ENCODE data around the gene CREBL2. TPM values are rescaled to one million over a fixed set of nuclear protein-coding genes. Genes with fewer than 3 reads are reported as not detected.

The CREBL2 gene
- total RNA-seq, 1 experiment from 2014 or later: 18.3 TPM

DNA sequence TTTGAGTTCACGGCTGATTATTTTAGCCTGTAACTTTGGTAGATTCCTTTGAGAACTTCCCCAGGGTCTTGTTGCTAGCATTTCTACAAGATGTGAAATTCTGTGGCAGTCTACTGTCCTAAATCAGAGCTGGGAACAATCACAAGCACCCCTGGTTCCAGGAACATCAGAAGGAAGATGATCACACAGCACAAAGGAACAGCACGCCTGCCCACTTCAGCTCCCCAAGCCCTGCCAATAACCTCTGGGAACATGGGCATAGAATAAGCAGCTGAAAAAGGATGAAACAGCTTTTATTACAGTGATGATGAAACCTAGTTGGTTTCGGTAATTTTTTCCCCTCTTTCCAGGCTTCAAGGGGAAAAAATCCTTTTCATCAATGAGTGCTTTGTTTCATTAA, 72.0 kb downstream of the CREBL2 start:
- DNase-seq: no peak
- no peaks in the 10 kb centered on the region for H3K79me1 ChIP-seq (ENCODE audit: insufficient read depth, low read depth, low read length, poor library complexity, severe bottlenecking)
- H4K8ac ChIP-seq (replicated peaks; ENCODE audit: insufficient read length, low read depth, low read length): no peak overlapping the region
- no peaks in the 10 kb centered on the region for H3K4me1 ChIP-seq (ENCODE audit: insufficient read depth, low read length)
- H2BK5ac ChIP-seq (ENCODE audit: insufficient read length, low read length): no peak overlapping the region
- H3K9ac ChIP-seq (ENCODE audit: extremely low read depth, insufficient read length, low read length): peak overlapping the region; percentile 79
- no peak overlapping the region for H4K91ac ChIP-seq (ENCODE audit: insufficient read length, low read depth, low read length)
- no peak overlapping the region for H2AK5ac ChIP-seq (ENCODE audit: insufficient read length, low read length)
- no peak overlapping the region for H3T11ph ChIP-seq (ENCODE audit: low read length)
- H3K14ac ChIP-seq (ENCODE audit: insufficient read depth, low read length): no peak overlapping the region
- no peak overlapping the region for H2AFZ ChIP-seq (ENCODE audit: low read length)
- WGBS (ENCODE audit: extremely low coverage, insufficient read length, low lambda C conversion rate): no CpG with 5 or more reads among the region's 3 CpGs
- no peaks in the 10 kb centered on the region for H3K27me3 Mint-ChIP-seq (ENCODE audit: low read depth)
- no peak overlapping the region for H3K23ac ChIP-seq (ENCODE audit: insufficient read length, low read depth, low read length)
- peaks cover 3% of the 10 kb centered on the region for H3K23me2 ChIP-seq (ENCODE audit: insufficient read length, low read depth, low read length, poor library complexity, severe bottlenecking)
- no peak for TF ChIP-seq CTCF (conservative IDR thresholded peaks at IDR 0.05)
- no peak overlapping the region for H3K56ac ChIP-seq (ENCODE audit: insufficient read length, low read depth, low read length)
- no peaks in the 10 kb centered on the region for H4K20me1 ChIP-seq (ENCODE audit: control insufficient read depth, insufficient read depth, insufficient read length)
- no peak overlapping the region for H3K4ac ChIP-seq (ENCODE audit: low read depth, low read length)
- peak overlapping the region; percentile 35 for H3K18ac ChIP-seq (ENCODE audit: insufficient read length, low read depth, low read length)
- no peak overlapping the region for H3K27ac ChIP-seq (ENCODE audit: insufficient read length, low read depth, low read length)
- H3K4me3 Mint-ChIP-seq: peak overlapping the region; percentile 92 to 96
- no peaks in the 10 kb centered on the region; the same call in 1 of the 2 replicates for H3K79me2 ChIP-seq (ENCODE audit: insufficient read depth, low read length)
- H3K27ac Mint-ChIP-seq: peak overlapping the region in 2 of 3 experiments; percentile 98 to 99
- H3K36me3 Mint-ChIP-seq (ENCODE audit: insufficient read depth in 1 of 3, low read depth in 3 of 3): peaks cover 0 to 15% (median 10%) of the 10 kb centered on the region in 3 experiments; a peak in 3 of 7 replicates
- no peak overlapping the region for H2BK15ac ChIP-seq (ENCODE audit: low read depth, low read length)
- no peak overlapping the region for H2BK120ac ChIP-seq (ENCODE audit: low read depth, low read length, poor library complexity, severe bottlenecking)
- no peak overlapping the region for H2BK20ac ChIP-seq (ENCODE audit: low read depth, low read length, poor library complexity, severe bottlenecking)
- H4K5ac ChIP-seq (ENCODE audit: insufficient read length, low read depth, low read length): no peak overlapping the region
- no peaks in the 10 kb centered on the region for H3K9me3 ChIP-seq (ENCODE audit: control insufficient read depth, low read depth, low read length)
- H3K4me1 Mint-ChIP-seq: peaks cover 50 to 61% of the 10 kb centered on the region in 2 experiments
- H2BK12ac ChIP-seq (ENCODE audit: insufficient read length, low read depth, low read length): no peak overlapping the region
- no peaks in the 10 kb centered on the region for H3K9me3 Mint-ChIP-seq
- H3K4me2 ChIP-seq (ENCODE audit: insufficient read depth, insufficient read length, low read length): peak overlapping the region; percentile 76
- no peaks in the 10 kb centered on the region; the same call in 1 of the 2 replicates for H3K27me3 ChIP-seq (ENCODE audit: insufficient read depth, low read length)
